ENCODE results near the gene NOP53. TPM values are rescaled to one million over a fixed set of nuclear protein-coding genes. Genes with fewer than 3 reads are reported as not detected.
"Not testable (repeated sequence)": the region's sequence is repeated elsewhere in the genome, so short reads cannot be mapped to it uniquely, and the experiment has no call there.

The NOP53 gene
- polyA plus RNA-seq, 1 experiment, result 114 TPM

DNA sequence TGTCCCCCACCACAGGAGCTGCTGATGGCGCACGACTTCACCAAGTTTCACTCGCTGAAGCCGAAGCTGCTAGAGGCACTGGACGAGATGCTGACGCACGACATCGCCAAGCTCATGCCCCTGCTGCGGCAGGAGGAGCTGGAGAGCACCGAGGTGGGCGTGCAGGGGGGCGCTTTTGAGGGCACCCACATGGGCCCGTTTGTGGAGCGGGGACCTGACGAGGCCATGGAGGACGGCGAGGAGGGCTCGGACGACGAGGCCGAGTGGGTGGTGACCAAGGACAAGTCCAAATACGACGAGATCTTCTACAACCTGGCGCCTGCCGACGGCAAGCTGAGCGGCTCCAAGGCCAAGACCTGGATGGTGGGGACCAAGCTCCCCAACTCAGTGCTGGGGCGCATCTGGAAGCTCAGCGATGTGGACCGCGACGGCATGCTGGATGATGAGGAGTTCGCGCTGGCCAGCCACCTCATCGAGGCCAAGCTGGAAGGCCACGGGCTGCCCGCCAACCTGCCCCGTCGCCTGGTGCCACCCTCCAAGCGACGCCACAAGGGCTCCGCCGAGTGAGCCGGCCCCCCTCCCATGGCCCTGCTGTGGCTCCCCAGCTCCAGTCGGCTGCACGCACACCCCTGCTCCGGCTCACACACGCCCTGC is 4.4 kb upstream of the NOP53 start:
- ChIA-PET POLR2A (interaction anchor here (0.6 to 3.3 kb wide), 6 partner anchors 9 to 32 kb away, joined by 3 to 20 read pairs (median 4); partner anchors contain the start of gene EHD2), CTCF (interaction anchor here (2.7 kb wide), 1 partner anchor 28 kb away, joined by 14 read pairs; the partner anchor contains the start of gene EHD2)
- H3K4me3 ChIP-seq (ENCODE audit: low read depth, low read length), result no peak overlapping the region
- DNase-seq (ENCODE audit: low read depth, low spot score), result no peak
- no peaks in the 10 kb centered on the region for H3K27me3 ChIP-seq (ENCODE audit: control insufficient read depth, insufficient read depth, low read length)
- TF ChIP-seq, protein P1, sequence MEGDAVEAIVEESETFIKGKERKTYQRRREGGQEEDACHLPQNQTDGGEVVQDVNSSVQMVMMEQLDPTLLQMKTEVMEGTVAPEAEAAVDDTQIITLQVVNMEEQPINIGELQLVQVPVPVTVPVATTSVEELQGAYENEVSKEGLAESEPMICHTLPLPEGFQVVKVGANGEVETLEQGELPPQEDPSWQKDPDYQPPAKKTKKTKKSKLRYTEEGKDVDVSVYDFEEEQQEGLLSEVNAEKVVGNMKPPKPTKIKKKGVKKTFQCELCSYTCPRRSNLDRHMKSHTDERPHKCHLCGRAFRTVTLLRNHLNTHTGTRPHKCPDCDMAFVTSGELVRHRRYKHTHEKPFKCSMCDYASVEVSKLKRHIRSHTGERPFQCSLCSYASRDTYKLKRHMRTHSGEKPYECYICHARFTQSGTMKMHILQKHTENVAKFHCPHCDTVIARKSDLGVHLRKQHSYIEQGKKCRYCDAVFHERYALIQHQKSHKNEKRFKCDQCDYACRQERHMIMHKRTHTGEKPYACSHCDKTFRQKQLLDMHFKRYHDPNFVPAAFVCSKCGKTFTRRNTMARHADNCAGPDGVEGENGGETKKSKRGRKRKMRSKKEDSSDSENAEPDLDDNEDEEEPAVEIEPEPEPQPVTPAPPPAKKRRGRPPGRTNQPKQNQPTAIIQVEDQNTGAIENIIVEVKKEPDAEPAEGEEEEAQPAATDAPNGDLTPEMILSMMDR (IDR thresholded peaks at IDR 0.05; ENCODE audit: low read depth, low read length), result no peak
- peaks cover 11% of the 10 kb centered on the region for H3K9me3 ChIP-seq (ENCODE audit: control insufficient read depth, insufficient read depth, low read length)
- H3K27ac ChIP-seq (ENCODE audit: low read depth, low read length), result no peak overlapping the region

DNA sequence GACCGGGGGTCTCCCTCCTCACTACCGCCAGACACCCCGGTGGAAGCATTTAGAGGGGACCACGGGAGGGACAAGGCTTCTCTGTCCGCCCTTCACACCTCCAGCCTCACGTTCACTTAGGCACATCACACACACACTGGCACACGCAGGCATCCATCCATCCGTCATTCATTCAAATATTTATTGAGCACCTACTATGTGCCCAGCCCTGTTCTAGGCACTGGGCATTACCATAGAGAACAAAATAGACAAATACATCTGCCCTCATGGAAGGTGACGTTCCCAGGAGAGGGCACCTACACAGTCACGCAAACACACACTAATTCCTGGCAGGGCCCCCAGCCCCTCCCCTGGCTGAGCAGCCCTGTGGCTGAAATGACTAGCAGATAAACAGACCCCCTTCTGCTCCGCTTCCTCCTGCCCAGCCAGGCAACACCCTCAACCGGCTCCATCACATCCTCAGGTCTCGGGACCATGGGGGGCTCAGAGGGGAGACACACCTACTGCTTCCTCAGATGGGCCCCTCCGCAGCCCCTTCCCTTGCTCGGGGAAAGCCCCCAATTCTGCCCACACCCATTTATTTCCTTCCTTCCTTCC is 3.7 kb upstream of the NOP53 start:
- DNase-seq (ENCODE audit: low read depth, low spot score), result no peak
- Histone ChIP-seq H3K9me3 (ENCODE audit: control insufficient read depth, insufficient read depth, low read length) (peaks cover 10% of the 10 kb centered on the region), H3K4me3 (ENCODE audit: low read depth, low read length) (no peak overlapping the region), H3K27ac (ENCODE audit: low read depth, low read length) (peak overlapping the region; percentile 11), H3K27me3 (ENCODE audit: control insufficient read depth, insufficient read depth, low read length) (no peaks in the 10 kb centered on the region)
- ChIA-PET CTCF (interaction anchor here (2.7 kb wide), 1 partner anchor 29 kb away, joined by 14 read pairs; the partner anchor contains the start of gene EHD2), POLR2A (interaction anchor here (0.7 to 3.3 kb wide), 4 partner anchors 10 to 22 kb away, joined by 3 to 20 read pairs (median 8); no protein-coding TSS in a partner anchor)
- TF ChIP-seq, protein P1 (IDR thresholded peaks at IDR 0.05; ENCODE audit: low read depth, low read length), result no peak

DNA sequence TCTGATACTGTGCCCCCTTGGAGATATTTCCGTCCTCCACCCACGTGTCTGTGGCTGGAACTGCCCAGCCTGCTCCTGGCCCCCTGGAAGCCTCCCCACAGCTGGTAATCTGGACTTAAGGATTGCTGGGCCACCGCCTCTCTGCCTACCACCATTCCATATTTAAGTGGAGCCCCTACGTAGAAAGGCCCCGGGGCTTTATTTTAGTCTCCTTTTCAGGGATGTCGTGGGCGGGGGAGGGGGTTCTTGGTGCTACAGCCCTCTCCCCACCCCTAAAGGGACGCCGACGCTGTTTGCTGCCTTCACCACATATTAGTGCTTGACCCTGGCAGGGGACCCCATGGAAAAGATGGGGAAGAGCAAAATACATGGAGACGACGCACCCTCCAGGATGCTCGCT is 2.7 kb upstream of the NOP53 start:
- TF ChIP-seq, protein P1 (IDR thresholded peaks at IDR 0.05; ENCODE audit: low read depth, low read length), result no peak
- Histone ChIP-seq H3K9me3 (ENCODE audit: control insufficient read depth, insufficient read depth, low read length) (peaks cover 7% of the 10 kb centered on the region; the same call in 1 of the 2 replicates), H3K27ac (ENCODE audit: low read depth, low read length) (peak overlapping the region; percentile 94), H3K27me3 (ENCODE audit: control insufficient read depth, insufficient read depth, low read length) (no peaks in the 10 kb centered on the region), H3K4me3 (ENCODE audit: low read depth, low read length) (peak overlapping the region; percentile 8; the same call in 1 of the 2 replicates)
- POLR2A ChIA-PET, result interaction anchor here (0.7 to 4.8 kb wide), 9 partner anchors 8 to 142 kb away, joined by 4 to 87 read pairs (median 6); partner anchors contain the start of gene EHD2
- no peak for DNase-seq (ENCODE audit: low read depth, low spot score)
- CTCF ChIA-PET, result interaction anchor here (0.7 to 3.6 kb wide), 4 partner anchors 15 to 30 kb away, joined by 3 to 43 read pairs (median 4); partner anchors contain the start of gene EHD2

DNA sequence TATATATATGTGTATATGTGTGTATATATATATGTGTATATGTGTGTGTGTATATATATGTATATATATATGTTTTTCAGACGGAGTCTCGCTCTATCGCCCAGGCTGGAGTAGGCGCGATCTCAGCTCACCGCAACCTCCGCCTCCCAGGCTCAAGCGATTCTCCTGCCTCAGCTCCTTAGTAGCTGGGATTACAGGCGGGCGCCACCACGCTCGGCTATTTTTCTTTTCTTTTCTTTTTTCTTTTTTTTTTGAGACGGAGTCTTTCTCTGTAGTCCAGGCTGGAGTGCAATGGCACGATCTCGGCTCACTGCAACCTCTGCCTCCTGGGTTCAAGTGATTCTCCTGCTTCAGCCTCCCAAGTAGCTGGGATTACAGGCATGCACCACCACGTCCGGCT is 783 bp downstream of the NOP53 start:
- not testable (repeated sequence) for DNase-seq (ENCODE audit: low read depth, low spot score); H3K9me3 ChIP-seq (ENCODE audit: control insufficient read depth, insufficient read depth, low read length); H3K27me3 ChIP-seq (ENCODE audit: control insufficient read depth, insufficient read depth, low read length)
- ChIA-PET POLR2A (interaction anchor here (1.0 to 4.8 kb wide), 2 partner anchors 10 to 32 kb away, joined by 4 to 87 read pairs; partner anchors contain the start of gene EHD2), CTCF (interaction anchor here (1.2 to 3.6 kb wide), 2 partner anchors 34 to 39 kb away, joined by 7 to 43 read pairs; partner anchors contain the start of gene EHD2)
- Histone ChIP-seq H3K27ac (ENCODE audit: low read depth, low read length) (peak overlapping the region; percentile 11), H3K4me3 (ENCODE audit: low read depth, low read length) (peak overlapping the region; percentile 75)

DNA sequence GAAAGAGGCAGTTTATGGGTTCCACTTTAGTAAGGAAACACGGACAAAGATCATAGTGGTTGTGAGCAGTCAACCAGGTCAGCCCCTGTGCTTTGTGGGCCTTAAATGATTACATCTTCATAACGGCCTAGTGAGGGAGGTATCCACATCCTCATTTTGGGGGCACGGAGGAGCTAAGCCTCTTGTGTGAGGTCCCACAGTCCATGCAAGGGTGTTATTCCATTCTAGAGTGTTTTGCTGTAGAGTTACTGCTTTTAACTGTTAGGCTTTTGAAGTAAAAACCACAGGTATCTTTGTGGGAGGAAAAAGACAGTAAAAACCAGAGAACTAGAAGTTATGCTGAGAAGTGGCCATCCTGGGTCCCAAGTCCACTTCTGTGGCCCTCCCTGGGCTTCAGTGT is 4.0 kb downstream of the NOP53 start:
- ChIA-PET CTCF (no interaction called here), POLR2A (no interaction called here)
- TF ChIP-seq, protein P1 (IDR thresholded peaks at IDR 0.05; ENCODE audit: low read depth, low read length), result no peak
- no peaks in the 10 kb centered on the region; the same call in 1 of the 2 replicates for H3K9me3 ChIP-seq (ENCODE audit: control insufficient read depth, insufficient read depth, low read length)
- no peak overlapping the region for H3K4me3 ChIP-seq (ENCODE audit: low read depth, low read length)
- no peak overlapping the region for H3K27ac ChIP-seq (ENCODE audit: low read depth, low read length)
- DNase-seq (ENCODE audit: low read depth, low spot score), result no peak
- no peaks in the 10 kb centered on the region for H3K27me3 ChIP-seq (ENCODE audit: control insufficient read depth, insufficient read depth, low read length)

All from AG04450 (cell line).